Left lobe of liver (tissue), 2 donors: Measurements from ENCODE around the gene AGBL5. TPM values are rescaled to one million over a fixed set of nuclear protein-coding genes. Genes with fewer than 3 reads are reported as not detected.
A peak's percentile ranks its signal among the peaks of the same experiment; 100 is the strongest.
"Not testable (repeated sequence)": the region's sequence is repeated elsewhere in the genome, so short reads cannot be mapped to it uniquely, and the experiment has no call there.

ENCODE experiments used
- ATAC-seq: fragments of 200-7000 bp; cut with Tn5 transposase; one replicate; pipeline ENCODE4 v1.9.1; 2020; ENCODE audit warnings: mild to moderate bottlenecking, moderate library complexity
- DNase-seq: peaks from one replicate; pipeline ENCODE4 v3.0.0-alpha.2; 2020; ENCODE audit warnings: low spot score
- total RNA-seq: library from RNA; stranded (reverse); gene quantifications from one replicate; pipeline ENCODE4 v1.2.1, GENCODE V29; 2021
- donor health status: DM: no; HTN: no; CAD: no; lungs with moderate emphysema.
- donor health status: DM: no; HTN: yes; CAD: no.

The AGBL5 gene
- total RNA-seq, 1 donor from 2014 or later, result 7.6 TPM

GRCh38 chr2:27073782-27074181 is 22.3 kb downstream of the AGBL5 start:
- ATAC-seq (no peak), DNase-seq (no peak)

GRCh38 chr2:27074738-27075565 is 23.5 kb downstream of the AGBL5 start:
- ATAC-seq (no peak), DNase-seq (no peak)

- not testable (repeated sequence) for DNase-seq, ATAC-seq
Measured at GRCh38 chr2:27075566-27075871, 24.1 kb downstream of the AGBL5 start.

- no peak for DNase-seq
- no peak for ATAC-seq
Measured at GRCh38 chr2:27076323-27076722, 24.9 kb downstream of the AGBL5 start.

- ATAC-seq, result no peak
- DNase-seq, result no peak
Measured at GRCh38 chr2:27077231-27077630, 25.8 kb downstream of the AGBL5 start.

- ATAC-seq (peak; percentile 17), DNase-seq (no peak)
Measured at GRCh38 chr2:27078267-27079194, 27.1 kb downstream of the AGBL5 start, which contains the start of gene EMILIN1. TSS of gene EMILIN1 (plus strand) at chr2:27078615. CDS start at chr2:27079066, 451 bp downstream.

- ATAC-seq (no peak), DNase-seq (no peak)
Measured at GRCh38 chr2:27079233-27080139, 28.0 kb downstream of the AGBL5 start.

- no peak for ATAC-seq
Measured at GRCh38 chr2:27080140-27080469, 28.6 kb downstream of the AGBL5 start.

GRCh38 chr2:27080603-27080936 is 29.1 kb downstream of the AGBL5 start:
- ATAC-seq, result no peak
- no peak for DNase-seq

More at GRCh38 chr2:27080140-27080469, 28.6 kb downstream of the AGBL5 start:
- no peak for DNase-seq

- ATAC-seq (no peak), DNase-seq (no peak)
Measured at GRCh38 chr2:27081984-27082772, 30.7 kb downstream of the AGBL5 start.

GRCh38 chr2:27082773-27083409 is 31.4 kb downstream of the AGBL5 start:
- no peak for DNase-seq
- ATAC-seq, result no peak

- no peak for ATAC-seq
- DNase-seq, result no peak
Measured at GRCh38 chr2:27083410-27084296, 32.2 kb downstream of the AGBL5 start.

GRCh38 chr2:27084297-27085061 is 33.0 kb downstream of the AGBL5 start:
- DNase-seq (no peak), ATAC-seq (no peak)

GRCh38 chr2:27085062-27085672 is 33.7 kb downstream of the AGBL5 start:
- DNase-seq (no peak), ATAC-seq (no peak)

- ATAC-seq (peak; percentile 54), DNase-seq (peak; percentile 81)
Measured at GRCh38 chr2:27085673-27086089, 34.2 kb downstream of the AGBL5 start.

- ATAC-seq (peak; percentile 80), DNase-seq (peak; percentile 98)
Measured at GRCh38 chr2:27086090-27086723, 34.7 kb downstream of the AGBL5 start.
